ENCODE measurements around the gene PRR15L.

The PRR15L gene

DNA sequence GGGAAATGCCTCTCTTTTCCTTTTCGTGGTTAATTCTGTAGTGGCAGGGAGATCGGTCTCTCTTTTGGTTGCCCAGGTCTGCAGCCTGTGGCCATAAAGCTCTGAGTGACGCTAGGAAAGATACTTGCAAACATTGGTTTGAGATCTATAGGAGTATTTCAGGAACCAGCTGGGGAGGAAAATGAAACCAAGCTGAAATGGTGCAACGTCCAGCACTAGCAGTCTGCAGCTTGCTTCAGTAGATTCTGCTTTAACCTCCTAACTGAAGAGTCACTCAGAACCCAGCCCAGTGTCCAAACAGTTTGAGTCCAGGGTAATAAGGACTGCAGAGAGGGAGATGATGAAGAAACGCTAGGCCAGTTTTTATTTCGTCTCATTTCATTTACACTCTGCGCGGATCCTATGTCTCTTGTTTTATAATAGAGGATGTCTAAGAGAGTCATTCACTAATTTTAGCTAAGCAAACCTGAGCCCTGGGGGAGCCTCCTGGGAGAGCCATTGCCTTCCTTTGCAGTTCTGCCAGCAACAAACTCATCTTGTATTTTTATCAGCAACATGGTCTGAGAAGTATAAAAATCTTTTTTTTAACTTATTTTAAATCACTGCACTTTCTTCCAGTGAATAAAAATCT is 49.6 kb downstream of the PRR15L start:
- no peak overlapping the region for H3K4me3 ChIP-seq (ENCODE audit: low read length)
- H3K9ac ChIP-seq (ENCODE audit: low read length), result no peak overlapping the region
- no peak overlapping the region for H3K27ac ChIP-seq (ENCODE audit: low read length)
- H3K4me1 ChIP-seq (ENCODE audit: control insufficient read depth, low read depth, low read length), result no peaks in the 10 kb centered on the region
- H3K36me3 ChIP-seq (ENCODE audit: control insufficient read depth, low read depth, low read length), result no peaks in the 10 kb centered on the region
- no peaks in the 10 kb centered on the region for H3K9me3 ChIP-seq (ENCODE audit: control insufficient read depth, low read depth, low read length)
- no peaks in the 10 kb centered on the region for H3K27me3 ChIP-seq (ENCODE audit: control insufficient read depth, insufficient read depth, low read length)

GRCh38 chr17:47906443-47906842 is 51.2 kb downstream of the PRR15L start:
- no peak overlapping the region for H3K4me3 ChIP-seq (ENCODE audit: low read length)
- no peaks in the 10 kb centered on the region for H3K9me3 ChIP-seq (ENCODE audit: control insufficient read depth, low read depth, low read length)
- H3K27me3 ChIP-seq (ENCODE audit: control insufficient read depth, insufficient read depth, low read length), result no peaks in the 10 kb centered on the region
- H3K36me3 ChIP-seq (ENCODE audit: control insufficient read depth, low read depth, low read length), result no peaks in the 10 kb centered on the region
- H3K4me1 ChIP-seq (ENCODE audit: control insufficient read depth, low read depth, low read length), result peaks cover 11% of the 10 kb centered on the region
- H3K27ac ChIP-seq (ENCODE audit: low read length), result no peak overlapping the region
- no peak overlapping the region for H3K9ac ChIP-seq (ENCODE audit: low read length)

DNA sequence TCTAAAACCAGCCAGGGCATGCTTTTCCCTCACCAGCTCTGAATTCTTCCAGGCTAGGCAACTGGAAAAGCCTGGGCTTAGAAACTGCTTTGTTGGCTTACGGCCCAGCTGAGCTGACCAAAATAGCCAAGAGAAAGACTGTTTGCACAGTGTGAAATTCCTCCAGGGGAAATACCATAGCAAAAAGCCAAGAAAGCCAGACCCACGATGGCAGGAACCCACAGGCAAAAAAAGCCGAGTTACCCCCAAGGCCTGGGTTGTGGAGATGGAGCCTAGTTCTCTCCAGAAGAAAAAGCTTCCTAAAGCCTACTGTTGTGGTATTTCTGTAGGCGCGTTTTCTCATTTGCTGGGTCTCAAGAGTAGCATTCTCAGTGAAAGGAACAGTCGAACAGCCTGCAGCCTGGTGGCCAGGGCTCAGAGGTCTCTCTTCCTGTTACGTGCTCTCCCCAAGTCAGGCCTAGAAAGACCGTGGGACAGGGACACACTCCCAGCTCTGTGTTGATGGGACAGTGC is 52.4 kb downstream of the PRR15L start:
- H3K4me3 ChIP-seq (ENCODE audit: low read length), result no peak overlapping the region
- H3K36me3 ChIP-seq (ENCODE audit: control insufficient read depth, low read depth, low read length), result no peaks in the 10 kb centered on the region
- H3K27ac ChIP-seq (ENCODE audit: low read length), result no peak overlapping the region
- peaks cover 17% of the 10 kb centered on the region for H3K4me1 ChIP-seq (ENCODE audit: control insufficient read depth, low read depth, low read length)
- no peaks in the 10 kb centered on the region for H3K9me3 ChIP-seq (ENCODE audit: control insufficient read depth, low read depth, low read length)
- no peak overlapping the region for H3K9ac ChIP-seq (ENCODE audit: low read length)
- H3K27me3 ChIP-seq (ENCODE audit: control insufficient read depth, insufficient read depth, low read length), result no peaks in the 10 kb centered on the region

DNA sequence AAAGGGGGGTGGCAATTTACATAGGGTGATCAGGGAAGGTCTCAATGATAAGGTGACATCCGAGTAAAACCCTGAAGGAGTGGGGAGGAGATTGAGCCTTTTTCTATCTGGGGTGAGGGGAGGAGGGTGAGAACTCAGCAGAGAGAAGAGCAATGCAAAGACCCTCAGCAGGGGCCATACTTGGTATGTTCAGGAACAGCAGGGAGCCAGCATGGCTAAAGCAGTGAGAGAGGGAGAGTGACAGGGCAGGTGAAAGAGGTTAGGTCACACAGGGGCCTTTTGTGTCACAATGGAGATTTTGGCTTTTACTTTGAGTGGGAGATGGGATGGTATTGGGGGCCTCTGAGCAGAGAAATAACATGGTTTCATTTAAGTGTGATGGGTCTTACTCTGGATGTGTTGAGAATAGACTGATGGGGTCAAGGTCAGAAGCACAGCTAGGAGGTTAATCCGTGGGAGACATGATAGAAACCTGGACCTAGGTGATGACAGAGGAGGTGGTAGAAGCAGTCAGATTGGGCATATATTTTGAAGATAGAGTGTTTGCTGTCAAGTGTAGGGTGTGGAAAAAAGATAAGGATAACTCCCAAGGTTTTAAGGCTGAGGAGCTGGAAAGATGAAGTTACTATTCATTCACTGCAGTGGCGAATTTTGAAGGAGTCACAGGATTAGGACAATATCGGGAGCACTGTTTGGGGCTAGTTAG is 55.5 kb downstream of the PRR15L start:
- H3K27ac ChIP-seq (ENCODE audit: low read length), result no peak overlapping the region

More for the DNA sequence above, 55.5 kb downstream of the PRR15L start:
- Histone ChIP-seq H3K27me3 (ENCODE audit: control insufficient read depth, insufficient read depth, low read length) (no peaks in the 10 kb centered on the region), H3K9ac (ENCODE audit: low read length) (no peak overlapping the region), H3K9me3 (ENCODE audit: control insufficient read depth, low read depth, low read length) (no peaks in the 10 kb centered on the region), H3K36me3 (ENCODE audit: control insufficient read depth, low read depth, low read length) (peaks cover 9% of the 10 kb centered on the region), H3K4me1 (ENCODE audit: control insufficient read depth, low read depth, low read length) (peaks cover 17% of the 10 kb centered on the region), H3K4me3 (ENCODE audit: low read length) (peak overlapping the region; percentile 39)
